OCI-LY7 (cell line): ENCODE data around the gene PLAC1.

Experiments used
- EZH2phosphoT487 ChIP-seq: fragments of 200-600 bp; sonication (generic); IDR thresholded peaks from 2 replicates; pipeline ENCODE4 v1.6.1; 2018; ENCODE audit warnings: low read depth, borderline replicate concordance, mild to moderate bottlenecking, mixed run types, antibody characterized with exemption, low read length, moderate library complexity, mixed read lengths
- TF ChIP-seq, protein P1 (sequence below): fragments of 200-600 bp; sonication (generic); conservative IDR thresholded peaks from 2 replicates; pipeline ENCODE4 v1.5.1; 2014; ENCODE audit warnings: mild to moderate bottlenecking, antibody characterized with exemption, low read length, moderate library complexity, mixed read lengths

DNA sequence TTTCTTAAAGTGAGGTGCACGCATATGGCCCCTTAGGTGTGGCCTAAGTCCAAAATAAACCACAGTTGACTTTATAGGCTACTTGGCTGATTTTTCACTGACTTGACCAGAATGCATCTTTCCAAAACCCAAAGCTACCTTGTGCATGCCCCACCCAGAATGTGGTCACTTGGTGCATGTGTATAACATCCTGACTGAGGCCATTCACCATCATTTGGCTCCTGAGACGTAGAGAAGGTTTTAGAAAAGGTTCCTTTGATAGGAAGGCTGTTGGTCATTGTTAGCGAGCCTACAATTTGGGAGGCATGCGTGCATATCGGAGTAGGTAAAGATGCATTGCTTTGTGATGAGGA is 84.6 kb downstream of the PLAC1 start:
- TF ChIP-seq, protein P1, sequence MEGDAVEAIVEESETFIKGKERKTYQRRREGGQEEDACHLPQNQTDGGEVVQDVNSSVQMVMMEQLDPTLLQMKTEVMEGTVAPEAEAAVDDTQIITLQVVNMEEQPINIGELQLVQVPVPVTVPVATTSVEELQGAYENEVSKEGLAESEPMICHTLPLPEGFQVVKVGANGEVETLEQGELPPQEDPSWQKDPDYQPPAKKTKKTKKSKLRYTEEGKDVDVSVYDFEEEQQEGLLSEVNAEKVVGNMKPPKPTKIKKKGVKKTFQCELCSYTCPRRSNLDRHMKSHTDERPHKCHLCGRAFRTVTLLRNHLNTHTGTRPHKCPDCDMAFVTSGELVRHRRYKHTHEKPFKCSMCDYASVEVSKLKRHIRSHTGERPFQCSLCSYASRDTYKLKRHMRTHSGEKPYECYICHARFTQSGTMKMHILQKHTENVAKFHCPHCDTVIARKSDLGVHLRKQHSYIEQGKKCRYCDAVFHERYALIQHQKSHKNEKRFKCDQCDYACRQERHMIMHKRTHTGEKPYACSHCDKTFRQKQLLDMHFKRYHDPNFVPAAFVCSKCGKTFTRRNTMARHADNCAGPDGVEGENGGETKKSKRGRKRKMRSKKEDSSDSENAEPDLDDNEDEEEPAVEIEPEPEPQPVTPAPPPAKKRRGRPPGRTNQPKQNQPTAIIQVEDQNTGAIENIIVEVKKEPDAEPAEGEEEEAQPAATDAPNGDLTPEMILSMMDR, result no peak
- TF ChIP-seq EZH2phosphoT487, result no peak
